Lower lobe of right lung (tissue), 2 donors: ENCODE results near the gene PAX3. TPM values are rescaled to one million over a fixed set of nuclear protein-coding genes. Genes with fewer than 3 reads are reported as not detected.
A peak's percentile ranks its signal among the peaks of the same experiment; 100 is the strongest.

Experiments
- ATAC-seq, 2 donors: fragments of 200-7000 bp; cut with Tn5 transposase; one replicate each; pipeline ENCODE4 v1.9.1; 2020 to 2022; ENCODE audit warnings: mild to moderate bottlenecking in 2 of 2, moderate library complexity in 2 of 2
- DNase-seq: peaks from one replicate; pipeline ENCODE4 v3.0.0-alpha.2; 2020
- H3K27ac ChIP-seq: fragments of 200-600 bp; one replicate; pipeline ENCODE4 v1.8.0; 2022
- H3K27me3 ChIP-seq: fragments of 200-600 bp; one replicate; pipeline ENCODE4 v1.8.0; 2022; ENCODE audit warnings: low read depth
- H3K36me3 ChIP-seq: fragments of 200-600 bp; one replicate; pipeline ENCODE4 v1.8.0; 2022; ENCODE audit warnings: mild to moderate bottlenecking
- H3K4me1 ChIP-seq: fragments of 200-600 bp; one replicate; pipeline ENCODE4 v1.8.0; 2022
- H3K4me3 ChIP-seq: fragments of 200-600 bp; one replicate; pipeline ENCODE4 v1.8.0; 2022; ENCODE audit warnings: mild to moderate bottlenecking
- H3K9me3 ChIP-seq: fragments of 200-600 bp; one replicate; pipeline ENCODE4 v1.8.0; 2022
- CTCF ChIP-seq: fragments of 200-600 bp; IDR thresholded peaks from one replicate; pipeline ENCODE4 v1.8.0; 2022; ENCODE audit warnings: antibody characterized with exemption, mild to moderate bottlenecking
- intact Hi-C: fragments of 100-400 bp; cut with DNase I; formaldehyde crosslinking; loops from one replicate; pipeline ENCODE4 v1.11.0; 2022
- total RNA-seq: library from RNA; stranded (reverse); fragmentation: NEBNext Ultra II Directional; extraction: Animal tissue kit (Norgen Biotek cat#: 25700); gene quantifications from one replicate; pipeline ENCODE4 v1.2.1, GENCODE V29; 2021
- donor health status: DM: no; HTN: yes; CAD: no; lungs with severe emphysema.

Gene PAX3
- total RNA-seq, 1 donor from 2014 or later, result not detected

- no peak for TF ChIP-seq CTCF
- DNase-seq, result no peak
These were observed 3.3 kb downstream of the PAX3 start for GRCh38 chr2:222295368-222296062.

GRCh38 chr2:222294996-222295367 is 3.8 kb downstream of the PAX3 start:
- no peaks in the 10 kb centered on the region for H3K36me3 ChIP-seq
- no peaks in the 10 kb centered on the region for H3K9me3 ChIP-seq
- intact Hi-C loops, result no loop called here
- H3K4me1 ChIP-seq, result peaks cover 46% of the 10 kb centered on the region
- H3K4me3 ChIP-seq, result peak overlapping the region; percentile 42
- H3K27ac ChIP-seq, result no peak overlapping the region
- ATAC-seq, result no peak
- TF ChIP-seq CTCF, result no peak
- peaks cover 98% of the 10 kb centered on the region for H3K27me3 ChIP-seq
- DNase-seq, result no peak

More at GRCh38 chr2:222295368-222296062, 3.3 kb downstream of the PAX3 start:
- H3K27ac ChIP-seq, result no peak overlapping the region
- peak in 1 of 2 donors; percentile 9 for ATAC-seq
- intact Hi-C loops, result no loop called here
- peak overlapping the region; percentile 42 for H3K4me3 ChIP-seq
- peaks cover 98% of the 10 kb centered on the region for H3K27me3 ChIP-seq
- H3K36me3 ChIP-seq, result no peaks in the 10 kb centered on the region
- H3K9me3 ChIP-seq, result no peaks in the 10 kb centered on the region
- peaks cover 46% of the 10 kb centered on the region for H3K4me1 ChIP-seq

GRCh38 chr2:222293660-222294630 is 4.9 kb downstream of the PAX3 start:
- Histone ChIP-seq H3K36me3 (no peaks in the 10 kb centered on the region), H3K27me3 (peaks cover 98% of the 10 kb centered on the region), H3K4me3 (no peak overlapping the region), H3K4me1 (peaks cover 44% of the 10 kb centered on the region), H3K27ac (no peak overlapping the region), H3K9me3 (no peaks in the 10 kb centered on the region)
- DNase-seq (no peak), ATAC-seq (no peak)
- intact Hi-C loops, result no loop called here
- no peak for TF ChIP-seq CTCF

- H3K4me1 ChIP-seq, result peaks cover 33% of the 10 kb centered on the region
- no peak overlapping the region for H3K27ac ChIP-seq
- H3K27me3 ChIP-seq, result peaks cover 98% of the 10 kb centered on the region
- DNase-seq (no peak), ATAC-seq (no peak)
- no peak for TF ChIP-seq CTCF
- H3K4me3 ChIP-seq, result no peak overlapping the region
- no peaks in the 10 kb centered on the region for H3K36me3 ChIP-seq
- H3K9me3 ChIP-seq, result no peaks in the 10 kb centered on the region
- intact Hi-C loops, result no loop called here
These were observed 6.4 kb downstream of the PAX3 start for GRCh38 chr2:222292149-222293134.

GRCh38 chr2:222291485-222291841 is 7.3 kb downstream of the PAX3 start:
- Histone ChIP-seq H3K27ac (no peak overlapping the region), H3K4me1 (peaks cover 23% of the 10 kb centered on the region), H3K9me3 (no peaks in the 10 kb centered on the region), H3K36me3 (no peaks in the 10 kb centered on the region), H3K4me3 (no peak overlapping the region), H3K27me3 (peaks cover 98% of the 10 kb centered on the region)
- ATAC-seq (peak in 1 of 2 donors; percentile 18), DNase-seq (no peak)
- no peak for TF ChIP-seq CTCF
- intact Hi-C loops, result no loop called here
